ENCODE results near the gene SMAD2. TPM values are rescaled to one million over a fixed set of nuclear protein-coding genes. Genes with fewer than 3 reads are reported as not detected.

The SMAD2 gene
- total RNA-seq, 4 donors from 2014 or later = 38.1 to 67.7 (median 42.4) TPM

- intact Hi-C loops (cut with DNase I) = no loop called here
- TF ChIP-seq, protein P1, sequence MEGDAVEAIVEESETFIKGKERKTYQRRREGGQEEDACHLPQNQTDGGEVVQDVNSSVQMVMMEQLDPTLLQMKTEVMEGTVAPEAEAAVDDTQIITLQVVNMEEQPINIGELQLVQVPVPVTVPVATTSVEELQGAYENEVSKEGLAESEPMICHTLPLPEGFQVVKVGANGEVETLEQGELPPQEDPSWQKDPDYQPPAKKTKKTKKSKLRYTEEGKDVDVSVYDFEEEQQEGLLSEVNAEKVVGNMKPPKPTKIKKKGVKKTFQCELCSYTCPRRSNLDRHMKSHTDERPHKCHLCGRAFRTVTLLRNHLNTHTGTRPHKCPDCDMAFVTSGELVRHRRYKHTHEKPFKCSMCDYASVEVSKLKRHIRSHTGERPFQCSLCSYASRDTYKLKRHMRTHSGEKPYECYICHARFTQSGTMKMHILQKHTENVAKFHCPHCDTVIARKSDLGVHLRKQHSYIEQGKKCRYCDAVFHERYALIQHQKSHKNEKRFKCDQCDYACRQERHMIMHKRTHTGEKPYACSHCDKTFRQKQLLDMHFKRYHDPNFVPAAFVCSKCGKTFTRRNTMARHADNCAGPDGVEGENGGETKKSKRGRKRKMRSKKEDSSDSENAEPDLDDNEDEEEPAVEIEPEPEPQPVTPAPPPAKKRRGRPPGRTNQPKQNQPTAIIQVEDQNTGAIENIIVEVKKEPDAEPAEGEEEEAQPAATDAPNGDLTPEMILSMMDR (IDR thresholded peaks at IDR 0.05) = no peak
- no peak for TF ChIP-seq POLR2A (IDR thresholded peaks at IDR 0.05)
- Histone ChIP-seq H3K36me3 (no peaks in the 10 kb centered on the region), H3K9me3 (no peaks in the 10 kb centered on the region), H3K27me3 (no peaks in the 10 kb centered on the region), H3K4me3 (no peak overlapping the region), H3K27ac (no peak overlapping the region), H3K4me1 (peaks cover 6 to 71% (median 24%) of the 10 kb centered on the region in 3 donors)
- no peak for DNase-seq
- WGBS, 2 donors = 40% methylated on average over 2 of the region's 2 CpGs
These were observed 4.2 kb downstream of the SMAD2 start for GRCh38 chr18:47926101-47926850.

GRCh38 chr18:47919916-47920315 lies 10.5 kb downstream of the SMAD2 start:
- Histone ChIP-seq H3K4me3 (no peak overlapping the region), H3K27ac (no peak overlapping the region), H3K4me1 (peaks cover 0 to 53% (median 10%) of the 10 kb centered on the region in 3 donors), H3K27me3 (no peaks in the 10 kb centered on the region), H3K9me3 (no peaks in the 10 kb centered on the region), H3K36me3 (no peaks in the 10 kb centered on the region)
- no peak for DNase-seq
- TF ChIP-seq POLR2A (IDR thresholded peaks at IDR 0.05) = no peak
- TF ChIP-seq, protein P1 (IDR thresholded peaks at IDR 0.05) = no peak
- intact Hi-C loops (cut with DNase I) = no loop called here
- WGBS, 2 donors = 95 to 96% methylated on average over 6 of the region's 6 CpGs

DNA sequence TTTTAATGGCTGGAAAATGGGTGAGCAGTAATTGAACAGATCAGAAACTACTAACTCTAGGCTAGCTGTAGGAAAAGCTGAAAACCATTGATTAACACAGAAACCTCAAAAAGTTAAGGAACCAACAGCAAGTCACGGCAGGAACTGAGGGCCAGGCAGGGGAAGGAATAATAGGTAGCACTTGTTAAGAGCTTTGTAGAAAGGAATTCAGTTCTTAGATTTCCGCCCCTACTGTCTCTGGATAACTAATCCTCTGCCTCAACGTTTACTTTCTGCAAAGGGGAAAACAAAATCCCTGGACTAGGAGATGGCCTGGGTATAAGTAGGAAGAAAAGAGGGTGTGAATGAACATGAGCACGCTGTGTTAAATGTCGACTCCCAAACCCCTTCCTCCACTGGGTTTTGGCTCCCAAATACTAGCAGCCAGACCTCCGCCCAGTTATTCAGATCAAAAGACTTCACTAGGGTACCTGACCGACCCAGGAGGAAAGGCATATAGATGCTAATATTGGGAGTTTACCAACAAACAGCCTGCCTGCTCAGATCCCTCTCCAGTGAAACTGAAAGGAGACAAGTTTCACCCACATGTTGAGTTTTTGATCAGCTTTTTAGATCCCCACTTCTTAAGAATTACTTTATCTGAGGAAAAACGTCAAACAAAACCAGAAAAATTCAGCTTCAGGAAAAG lies 12.4 kb downstream of the SMAD2 start:
- 58 to 59% methylated on average over 7 to 8 of the region's 8 CpGs for WGBS, 2 donors
- Histone ChIP-seq H3K36me3 (no peaks in the 10 kb centered on the region), H3K9me3 (no peaks in the 10 kb centered on the region), H3K4me1 (peaks cover 0 to 56% (median 18%) of the 10 kb centered on the region in 3 donors), H3K4me3 (no peak overlapping the region), H3K27ac (no peak overlapping the region), H3K27me3 (no peaks in the 10 kb centered on the region)
- TF ChIP-seq POLR2A (IDR thresholded peaks at IDR 0.05) = no peak
- TF ChIP-seq, protein P1 (IDR thresholded peaks at IDR 0.05) = no peak
- DNase-seq = no peak
- intact Hi-C loops (cut with DNase I) = no loop called here

GRCh38 chr18:47915930-47916329 lies 14.5 kb downstream of the SMAD2 start:
- H3K4me1 ChIP-seq = peaks cover 0 to 63% (median 27%) of the 10 kb centered on the region in 3 donors
- peaks cover 0 to 1% (median 0%) of the 10 kb centered on the region in 3 donors for H3K36me3 ChIP-seq
- no peak for DNase-seq
- WGBS, 2 donors = 52 to 54% methylated on average over 3 of the region's 3 CpGs
- TF ChIP-seq, protein P1 (IDR thresholded peaks at IDR 0.05) = no peak
- no peak for TF ChIP-seq POLR2A (IDR thresholded peaks at IDR 0.05)
- no peak overlapping the region for H3K4me3 ChIP-seq
- no peaks in the 10 kb centered on the region for H3K9me3 ChIP-seq
- H3K27ac ChIP-seq = no peak overlapping the region
- H3K27me3 ChIP-seq = no peaks in the 10 kb centered on the region
- intact Hi-C loops (cut with DNase I) = no loop called here

GRCh38 chr18:47915229-47915628 lies 15.2 kb downstream of the SMAD2 start:
- H3K27me3 ChIP-seq = no peaks in the 10 kb centered on the region
- peaks cover 0 to 63% (median 27%) of the 10 kb centered on the region in 3 donors for H3K4me1 ChIP-seq
- H3K36me3 ChIP-seq = peaks cover 0 to 8% (median 0%) of the 10 kb centered on the region in 3 donors
- H3K4me3 ChIP-seq = no peak overlapping the region
- intact Hi-C loops (cut with DNase I) = no loop called here
- TF ChIP-seq, protein P1 (IDR thresholded peaks at IDR 0.05) = no peak
- no peak for DNase-seq
- H3K27ac ChIP-seq = no peak overlapping the region
- H3K9me3 ChIP-seq = no peaks in the 10 kb centered on the region

All from esophagus squamous epithelium (tissue), 5 donors.